Hepatocyte (in vitro differentiated cells): ENCODE data around the gene FBXL7. TPM values are rescaled to one million over a fixed set of nuclear protein-coding genes. Genes with fewer than 3 reads are reported as not detected.

Source experiments
- DNase-seq: peaks from one replicate; pipeline ENCODE4 v3.0.0-alpha.2; 2016; ENCODE audit warnings: low spot score
- H2AFZ ChIP-seq: fragments of 200-600 bp; sonication (generic); 2 replicates; pipeline ENCODE4 v1.6.0; 2016; ENCODE audit warnings: antibody characterized with exemption, mild to moderate bottlenecking
- H3K27ac ChIP-seq: fragments of 200-600 bp; sonication (generic); 2 replicates; pipeline ENCODE4 v1.5.1; 2016; ENCODE audit warnings: mild to moderate bottlenecking
- H3K27me3 ChIP-seq: fragments of 200-600 bp; sonication (generic); 2 replicates; pipeline ENCODE4 v1.6.1; 2016
- H3K36me3 ChIP-seq: fragments of 200-600 bp; sonication (generic); replicated peaks from 2 replicates; pipeline ENCODE4 v1.5.1; 2016; ENCODE audit warnings: low read depth; ENCODE audit not compliant: insufficient read depth
- H3K4me1 ChIP-seq: fragments of 200-600 bp; sonication (generic); 2 replicates; pipeline ENCODE4 v1.5.1; 2016; ENCODE audit warnings: mild to moderate bottlenecking, moderate library complexity; ENCODE audit not compliant: insufficient read depth
- H3K4me2 ChIP-seq: fragments of 200-600 bp; sonication (generic); 2 replicates; pipeline ENCODE4 v1.6.0; 2016
- H3K4me3 ChIP-seq: fragments of 200-600 bp; sonication (generic); 2 replicates; pipeline ENCODE4 v1.5.1; 2016; ENCODE audit warnings: mild to moderate bottlenecking
- H3K79me2 ChIP-seq: fragments of 200-600 bp; sonication (generic); 2 replicates; pipeline ENCODE4 v1.6.0; 2017; ENCODE audit warnings: mild to moderate bottlenecking
- H3K9me2 ChIP-seq: fragments of 200-600 bp; sonication (generic); replicated peaks from 2 replicates; pipeline ENCODE4 v1.6.0; 2017; ENCODE audit warnings: mild to moderate bottlenecking; ENCODE audit not compliant: insufficient read depth
- H3K9me3 ChIP-seq: fragments of 200-600 bp; sonication (generic); 2 replicates; pipeline ENCODE4 v1.5.1; 2016; ENCODE audit warnings: low read depth, mild to moderate bottlenecking
- H4K20me1 ChIP-seq: fragments of 200-600 bp; sonication (generic); 2 replicates; pipeline ENCODE4 v1.6.0; 2016; ENCODE audit warnings: mild to moderate bottlenecking; ENCODE audit not compliant: insufficient read depth, poor library complexity, severe bottlenecking
- CTCF ChIP-seq: fragments of 200-600 bp; sonication (generic); IDR thresholded peaks from 2 replicates; pipeline ENCODE4 v1.5.1; 2016; ENCODE audit warnings: antibody characterized with exemption, mild to moderate bottlenecking; ENCODE audit not compliant: poor library complexity
- EZH2 ChIP-seq: fragments of 200-600 bp; sonication (generic); IDR thresholded peaks from 2 replicates; pipeline ENCODE4 v1.6.1; 2016; ENCODE audit warnings: antibody characterized with exemption, mild to moderate bottlenecking, borderline replicate concordance
- EZH2phosphoT487 ChIP-seq: fragments of 200-600 bp; sonication (generic); IDR thresholded peaks from one replicate; pipeline ENCODE4 v1.6.1; 2018; ENCODE audit warnings: antibody characterized with exemption, mild to moderate bottlenecking, low read depth, moderate library complexity; ENCODE audit not compliant: unreplicated experiment, severe bottlenecking
- WGBS: methylation state at CpG from one replicate; pipeline ENCODE4 v1.1.6; 2016; ENCODE audit warnings: low lambda C conversion rate; ENCODE audit errors: missing lambda C conversion rate; 5-methylcytosine and 5-hydroxymethylcytosine counted together
- polyA plus RNA-seq: library from polyadenylated mRNA; unstranded; fragments of >200 nt; fragmentation: Nextera tagmentation; extraction: Ambion mirVana; gene quantifications from 2 replicates; pipeline ENCODE4 v1.2.1, GENCODE V29; 2016
- total RNA-seq: library from RNA; depleted of rRNA; stranded (reverse); fragments of >200 nt; gene quantifications from 2 replicates; pipeline ENCODE4 v1.2.3, GENCODE V29; 2014

Gene FBXL7
- total and polyA plus RNA-seq, 2 experiments from 2014 or later, result 8.4 to 10.3 TPM

GRCh38 chr5:15594977-15595568 lies 95.1 kb downstream of the FBXL7 start:
- no peak for TF ChIP-seq CTCF
- no peaks in the 10 kb centered on the region for H3K36me3 ChIP-seq
- peaks cover 4% of the 10 kb centered on the region for H3K4me1 ChIP-seq
- H3K27me3 ChIP-seq, result no peaks in the 10 kb centered on the region
- H3K9me3 ChIP-seq, result no peaks in the 10 kb centered on the region
- no peak overlapping the region for H3K4me2 ChIP-seq
- WGBS, result 69% methylated on average over 7 of the region's 7 CpGs
- H4K20me1 ChIP-seq, result no peaks in the 10 kb centered on the region
- no peaks in the 10 kb centered on the region for H3K9me2 ChIP-seq
- DNase-seq, result no peak
- H2AFZ ChIP-seq, result no peak overlapping the region
- H3K79me2 ChIP-seq, result peaks cover 24% of the 10 kb centered on the region
- no peak overlapping the region for H3K27ac ChIP-seq
- no peak overlapping the region for H3K4me3 ChIP-seq

GRCh38 chr5:15595929-15596328 lies 95.9 kb downstream of the FBXL7 start:
- no peaks in the 10 kb centered on the region for H4K20me1 ChIP-seq
- no peak overlapping the region for H3K4me3 ChIP-seq
- H3K27me3 ChIP-seq, result no peaks in the 10 kb centered on the region
- H3K9me2 ChIP-seq, result no peaks in the 10 kb centered on the region
- no peak for DNase-seq
- peaks cover 4% of the 10 kb centered on the region for H3K4me1 ChIP-seq
- WGBS, result 63% methylated on average over 3 of the region's 3 CpGs
- H3K36me3 ChIP-seq, result no peaks in the 10 kb centered on the region
- H3K79me2 ChIP-seq, result peaks cover 24% of the 10 kb centered on the region
- H2AFZ ChIP-seq, result no peak overlapping the region
- no peak overlapping the region for H3K27ac ChIP-seq
- TF ChIP-seq CTCF (no peak), EZH2phosphoT487 (no peak), EZH2 (no peak)
- no peaks in the 10 kb centered on the region for H3K9me3 ChIP-seq
- H3K4me2 ChIP-seq, result no peak overlapping the region

- no peaks in the 10 kb centered on the region for H3K36me3 ChIP-seq
- H2AFZ ChIP-seq, result no peak overlapping the region
- peaks cover 24% of the 10 kb centered on the region for H3K79me2 ChIP-seq
- peaks cover 4% of the 10 kb centered on the region for H3K4me1 ChIP-seq
- WGBS, result 96% methylated on average over 1 of the region's 1 CpG
- no peaks in the 10 kb centered on the region for H3K27me3 ChIP-seq
- H3K9me2 ChIP-seq, result no peaks in the 10 kb centered on the region
- no peaks in the 10 kb centered on the region for H3K9me3 ChIP-seq
- no peak overlapping the region for H3K4me2 ChIP-seq
- DNase-seq, result no peak
- no peak overlapping the region for H3K4me3 ChIP-seq
- H3K27ac ChIP-seq, result no peak overlapping the region
- TF ChIP-seq EZH2phosphoT487 (no peak), EZH2 (no peak), CTCF (no peak)
- H4K20me1 ChIP-seq, result no peaks in the 10 kb centered on the region
Observed at GRCh38 chr5:15596936-15597335, 97.0 kb downstream of the FBXL7 start.

- H3K9me2 ChIP-seq, result no peaks in the 10 kb centered on the region
- H3K27ac ChIP-seq, result no peak overlapping the region
- DNase-seq, result no peak
- H3K79me2 ChIP-seq, result peaks cover 24% of the 10 kb centered on the region
- no peak overlapping the region for H3K4me2 ChIP-seq
- H3K4me3 ChIP-seq, result no peak overlapping the region
- no peaks in the 10 kb centered on the region for H3K36me3 ChIP-seq
- no peaks in the 10 kb centered on the region for H4K20me1 ChIP-seq
- 81% methylated on average over 1 of the region's 1 CpG for WGBS
- H3K9me3 ChIP-seq, result no peaks in the 10 kb centered on the region
- H2AFZ ChIP-seq, result no peak overlapping the region
- H3K27me3 ChIP-seq, result no peaks in the 10 kb centered on the region
- peaks cover 4% of the 10 kb centered on the region for H3K4me1 ChIP-seq
- TF ChIP-seq CTCF (no peak), EZH2 (no peak), EZH2phosphoT487 (no peak)
Observed at GRCh38 chr5:15597804-15598203, 97.8 kb downstream of the FBXL7 start.
